IPS DF 6.9 (cell line): ENCODE data around the gene PLCH2.

Experiments
- DNase-seq: peaks from one replicate; pipeline ENCODE4 v3.0.0-alpha.2; 2013; ENCODE audit warnings: low read depth, low spot score
- H3K27ac ChIP-seq: one replicate; pipeline ENCODE4 v1.5.1; 2013; ENCODE audit warnings: low read length, control low read depth
- H3K27me3 ChIP-seq: 2 replicates; pipeline ENCODE4 v1.6.1; 2013; ENCODE audit warnings: mild to moderate bottlenecking, low read length; ENCODE audit not compliant: control insufficient read depth, insufficient read depth
- H3K36me3 ChIP-seq: 2 replicates; pipeline ENCODE4 v1.6.1; 2013; ENCODE audit warnings: low read length; ENCODE audit not compliant: control insufficient read depth, insufficient read depth
- H3K4me1 ChIP-seq: 2 replicates; pipeline ENCODE4 v1.6.1; 2013; ENCODE audit warnings: low read length; ENCODE audit not compliant: control insufficient read depth, insufficient read depth
- H3K4me3 ChIP-seq: 2 replicates; pipeline ENCODE4 v1.5.1; 2013; ENCODE audit warnings: mild to moderate bottlenecking, low read length
- H3K9me3 ChIP-seq: 2 replicates; pipeline ENCODE4 v1.6.1; 2013; ENCODE audit warnings: low read length, inconsistent platforms; ENCODE audit not compliant: control insufficient read depth, insufficient read depth
- WGBS: extraction: QIAGEN DNeasy Blood & Tissue Kit; methylation state at CpG from one replicate; pipeline ENCODE4 v1.1.7; 2013; ENCODE audit warnings: mixed read lengths, missing lambda C conversion rate; ENCODE audit not compliant: insufficient read length, insufficient coverage; 5-methylcytosine and 5-hydroxymethylcytosine counted together

PLCH2 gene

DNA sequence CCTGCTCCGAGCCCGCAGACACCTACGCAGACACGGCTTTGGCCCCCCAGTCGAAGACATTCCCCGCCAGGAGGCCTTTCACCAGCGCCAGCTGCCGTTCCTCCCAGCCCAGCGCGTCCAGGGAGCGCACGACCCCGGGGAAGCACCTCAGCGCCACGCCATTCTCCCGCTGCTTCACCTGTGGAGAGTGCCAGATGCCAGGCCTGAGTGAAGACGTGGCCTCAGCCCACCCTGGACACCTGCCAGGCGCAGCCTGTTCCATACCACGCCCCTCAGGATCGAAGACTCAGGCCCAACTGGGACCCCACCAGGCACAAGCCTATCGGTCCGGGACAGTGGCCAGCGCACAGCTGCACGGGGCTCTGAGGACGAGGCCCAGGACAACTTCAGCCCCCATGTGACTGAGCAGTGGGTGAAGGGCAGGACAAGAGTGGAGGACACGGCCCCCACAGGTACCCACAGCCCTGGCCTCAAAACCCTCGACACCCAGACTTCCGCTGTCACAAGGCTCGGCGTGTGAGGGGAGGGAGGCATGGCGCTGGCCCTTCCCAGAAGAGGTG, 36.9 kb downstream of the PLCH2 start:
- Histone ChIP-seq H3K9me3 (no peaks in the 10 kb centered on the region), H3K27ac (no peak overlapping the region), H3K4me3 (no peak overlapping the region), H3K36me3 (peaks cover 48% of the 10 kb centered on the region), H3K4me1 (no peaks in the 10 kb centered on the region), H3K27me3 (no peaks in the 10 kb centered on the region)
- WGBS, result no CpG with 5 or more reads among the region's 31 CpGs
- DNase-seq, result no peak

DNA sequence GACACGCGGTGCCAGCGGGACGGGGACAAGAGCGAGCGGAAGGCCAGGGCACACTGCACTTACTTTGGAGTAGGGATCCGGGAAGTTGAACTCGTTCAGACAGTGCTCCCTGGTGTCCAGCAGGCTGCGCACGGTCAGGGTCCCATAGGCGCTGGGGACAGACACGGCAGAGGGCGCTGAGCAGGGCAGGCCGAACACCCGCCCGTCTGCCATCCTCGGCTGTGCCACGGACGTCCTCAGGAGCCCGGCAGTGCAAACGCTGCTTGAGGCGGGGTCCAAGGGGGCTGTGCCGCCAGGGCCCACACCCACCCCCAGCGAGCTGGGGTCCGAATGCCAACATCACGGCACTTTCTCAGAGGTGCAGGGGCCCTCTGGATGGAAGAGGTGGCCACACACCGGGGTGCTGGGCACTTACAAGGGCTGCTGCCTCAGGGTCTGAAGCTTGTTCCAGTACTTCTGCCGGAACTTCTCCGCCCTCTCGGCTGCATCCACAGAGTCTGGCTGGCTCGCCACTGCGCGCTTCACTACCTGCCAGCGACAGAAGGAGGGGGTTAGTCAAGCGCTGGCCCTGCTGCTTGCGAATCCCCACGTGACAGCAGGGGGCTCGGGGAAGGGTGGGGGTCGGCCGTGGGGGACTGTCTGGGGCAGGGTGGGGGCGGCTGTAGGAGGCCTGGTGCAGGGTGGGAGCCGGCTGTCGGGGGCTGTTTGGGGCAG, 38.0 kb downstream of the PLCH2 start:
- no peak overlapping the region for H3K4me3 ChIP-seq
- H3K9me3 ChIP-seq, result no peaks in the 10 kb centered on the region
- WGBS, result no CpG with 5 or more reads among the region's 43 CpGs
- H3K27ac ChIP-seq, result no peak overlapping the region
- DNase-seq, result no peak
- H3K36me3 ChIP-seq, result peaks cover 53% of the 10 kb centered on the region
- no peaks in the 10 kb centered on the region for H3K27me3 ChIP-seq
- no peaks in the 10 kb centered on the region for H3K4me1 ChIP-seq

- no CpG with 5 or more reads among the region's 45 CpGs for WGBS
- Histone ChIP-seq H3K9me3 (no peaks in the 10 kb centered on the region), H3K4me3 (no peak overlapping the region), H3K27me3 (no peaks in the 10 kb centered on the region), H3K4me1 (no peaks in the 10 kb centered on the region; the same call in 1 of the 2 replicates), H3K36me3 (peaks cover 53% of the 10 kb centered on the region), H3K27ac (no peak overlapping the region)
- DNase-seq, result no peak
These were observed 39.0 kb downstream of the PLCH2 start for GRCh38 chr1:2514863-2515762.

GRCh38 chr1:2515763-2516080, 39.6 kb downstream of the PLCH2 start:
- DNase-seq, result no peak
- no CpG with 5 or more reads among the region's 11 CpGs for WGBS
- Histone ChIP-seq H3K9me3 (no peaks in the 10 kb centered on the region), H3K27me3 (no peaks in the 10 kb centered on the region), H3K4me1 (no peaks in the 10 kb centered on the region; the same call in 1 of the 2 replicates), H3K27ac (no peak overlapping the region), H3K4me3 (no peak overlapping the region), H3K36me3 (peaks cover 58% of the 10 kb centered on the region)

- H3K9me3 ChIP-seq, result no peaks in the 10 kb centered on the region
- no peaks in the 10 kb centered on the region for H3K27me3 ChIP-seq
- no CpG with 5 or more reads among the region's 17 CpGs for WGBS
- no peak for DNase-seq
- H3K27ac ChIP-seq, result no peak overlapping the region
- H3K36me3 ChIP-seq, result peaks cover 58% of the 10 kb centered on the region
- no peak overlapping the region for H3K4me3 ChIP-seq
- no peaks in the 10 kb centered on the region; the same call in 1 of the 2 replicates for H3K4me1 ChIP-seq
These were observed 40.0 kb downstream of the PLCH2 start for GRCh38 chr1:2516124-2516523.

- H3K9me3 ChIP-seq, result no peaks in the 10 kb centered on the region
- H3K27me3 ChIP-seq, result no peaks in the 10 kb centered on the region
- no peaks in the 10 kb centered on the region; the same call in 1 of the 2 replicates for H3K4me1 ChIP-seq
- DNase-seq, result no peak
- H3K27ac ChIP-seq, result no peak overlapping the region
- H3K4me3 ChIP-seq, result no peak overlapping the region
- H3K36me3 ChIP-seq, result peaks cover 56% of the 10 kb centered on the region
- WGBS, result no CpG with 5 or more reads among the region's 14 CpGs
These were observed 40.9 kb downstream of the PLCH2 start for GRCh38 chr1:2516946-2517345.

DNA sequence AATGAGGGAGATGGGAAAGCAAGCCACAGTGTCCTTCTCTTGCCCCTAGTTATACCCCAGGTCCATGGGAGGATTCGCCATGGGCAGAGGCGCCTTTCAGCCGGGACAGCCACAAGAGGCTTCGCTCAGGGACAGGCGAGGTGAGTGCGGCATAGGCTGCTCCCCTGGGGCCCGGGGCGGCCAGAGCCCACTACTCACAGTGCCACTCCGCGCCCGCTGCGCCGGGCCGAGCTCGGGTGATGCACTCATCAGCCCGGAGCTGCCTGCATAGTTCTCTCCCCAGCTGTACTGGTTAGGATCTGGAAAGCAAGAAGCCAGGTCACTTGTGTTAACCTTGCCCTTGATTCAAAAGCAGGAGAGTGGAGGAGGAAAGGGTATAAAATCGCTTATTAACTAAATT, 41.9 kb downstream of the PLCH2 start:
- peaks cover 54% of the 10 kb centered on the region for H3K36me3 ChIP-seq

GRCh38 chr1:2518528-2518927, 42.4 kb downstream of the PLCH2 start:
- H3K36me3 ChIP-seq, result peaks cover 50% of the 10 kb centered on the region
- no CpG with 5 or more reads among the region's 26 CpGs for WGBS

More for the DNA sequence above, 41.9 kb downstream of the PLCH2 start:
- H3K27ac ChIP-seq, result no peak overlapping the region
- H3K27me3 ChIP-seq, result no peaks in the 10 kb centered on the region
- WGBS, result no CpG with 5 or more reads among the region's 17 CpGs
- H3K4me1 ChIP-seq, result no peaks in the 10 kb centered on the region; the same call in 1 of the 2 replicates
- H3K9me3 ChIP-seq, result no peaks in the 10 kb centered on the region
- H3K4me3 ChIP-seq, result no peak overlapping the region
- DNase-seq, result no peak

GRCh38 chr1:2519029-2519685, 43.1 kb downstream of the PLCH2 start:
- Histone ChIP-seq H3K27ac (no peak overlapping the region), H3K4me3 (no peak overlapping the region), H3K36me3 (peaks cover 43% of the 10 kb centered on the region), H3K4me1 (no peaks in the 10 kb centered on the region; the same call in 1 of the 2 replicates), H3K27me3 (no peaks in the 10 kb centered on the region), H3K9me3 (no peaks in the 10 kb centered on the region)
- DNase-seq, result no peak
- no CpG with 5 or more reads among the region's 25 CpGs for WGBS

More at GRCh38 chr1:2518528-2518927, 42.4 kb downstream of the PLCH2 start:
- no peaks in the 10 kb centered on the region; the same call in 1 of the 2 replicates for H3K4me1 ChIP-seq
- H3K27ac ChIP-seq, result no peak overlapping the region
- DNase-seq, result no peak
- no peak overlapping the region for H3K4me3 ChIP-seq
- H3K27me3 ChIP-seq, result no peaks in the 10 kb centered on the region
- H3K9me3 ChIP-seq, result no peaks in the 10 kb centered on the region

GRCh38 chr1:2519729-2520128, 43.6 kb downstream of the PLCH2 start:
- Histone ChIP-seq H3K9me3 (no peaks in the 10 kb centered on the region), H3K27me3 (no peaks in the 10 kb centered on the region), H3K4me1 (no peaks in the 10 kb centered on the region; the same call in 1 of the 2 replicates), H3K4me3 (no peak overlapping the region), H3K27ac (no peak overlapping the region), H3K36me3 (peaks cover 42% of the 10 kb centered on the region)
- no peak for DNase-seq
- no CpG with 5 or more reads among the region's 30 CpGs for WGBS
